AG04449 (cell line): ENCODE measurements around the gene TLE1.

ENCODE experiments used
- CTCF ChIA-PET: fragments of 350-600 bp; formaldehyde crosslinking; extraction: SDS; loops from one replicate; lab custom pipeline; 2021; ENCODE audit warnings: antibody characterized with exemption; lab: Yijun Ruan, JAX
- POLR2A ChIA-PET: fragments of 400-600, 350-600 bp; formaldehyde crosslinking; extraction: SDS; loops from one replicate; lab custom pipeline; 2020; ENCODE audit warnings: antibody characterized with exemption, inconsistent platforms; lab: Yijun Ruan, JAX
- DNase-seq: peaks from one replicate; pipeline ENCODE4 v3.0.0-alpha.2; 2010; ENCODE audit warnings: low read depth, low spot score
- H3K4me3 ChIP-seq: 2 replicates; pipeline ENCODE4 v1.5.1; 2011; ENCODE audit warnings: low read depth, mild to moderate bottlenecking, control low read depth, low read length
- CTCF ChIP-seq: IDR thresholded peaks from one replicate; pipeline ENCODE4 v1.5.1; 2011; ENCODE audit warnings: mild to moderate bottlenecking, moderate library complexity, low read length, control low read depth, inconsistent platforms; ENCODE audit not compliant: insufficient read depth; ENCODE audit errors: missing control alignments

TLE1 gene

GRCh38 chr9:81604306-81605169, 84.8 kb downstream of the TLE1 start:
- H3K4me3 ChIP-seq, result no peak overlapping the region
- DNase-seq, result no peak
- CTCF ChIA-PET, result interaction anchor here (0.8 kb wide), 1 partner anchor 82 kb away, joined by 3 read pairs; no protein-coding TSS in a partner anchor
- TF ChIP-seq CTCF, result no peak
- POLR2A ChIA-PET, result no interaction called here

GRCh38 chr9:81602887-81603680, 86.3 kb downstream of the TLE1 start:
- CTCF ChIA-PET, result interaction anchor here (0.8 to 1.1 kb wide), 2 partner anchors 80 to 84 kb away, joined by 3 read pairs; no protein-coding TSS in a partner anchor
- no peak overlapping the region for H3K4me3 ChIP-seq
- DNase-seq, result no peak
- POLR2A ChIA-PET, result no interaction called here
- TF ChIP-seq CTCF, result no peak

- POLR2A ChIA-PET, result no interaction called here
- no peak for TF ChIP-seq CTCF
- no peak for DNase-seq
- CTCF ChIA-PET, result interaction anchor here (1.1 to 1.6 kb wide), 2 partner anchors 19 to 79 kb away, joined by 3 to 4 read pairs; no protein-coding TSS in a partner anchor
- no peak overlapping the region for H3K4me3 ChIP-seq
Measured at GRCh38 chr9:81601639-81602623, 87.4 kb downstream of the TLE1 start.

GRCh38 chr9:81600631-81601030, 88.7 kb downstream of the TLE1 start:
- POLR2A ChIA-PET, result no interaction called here
- no peak for TF ChIP-seq CTCF
- DNase-seq, result no peak
- no peak overlapping the region for H3K4me3 ChIP-seq
- CTCF ChIA-PET, result interaction anchor here (0.9 to 1.6 kb wide), 2 partner anchors 18 to 78 kb away, joined by 4 read pairs; no protein-coding TSS in a partner anchor

GRCh38 chr9:81599837-81600236, 89.5 kb downstream of the TLE1 start:
- ChIA-PET POLR2A (no interaction called here), CTCF (interaction anchor here (0.9 to 1.3 kb wide), 2 partner anchors 8 to 77 kb away, joined by 3 to 4 read pairs; no protein-coding TSS in a partner anchor)
- no peak for DNase-seq
- no peak overlapping the region for H3K4me3 ChIP-seq
- TF ChIP-seq CTCF, result no peak
